Heart left ventricle (tissue), 16 donors: ENCODE measurements around the gene CYP26C1. TPM values are rescaled to one million over a fixed set of nuclear protein-coding genes. Genes with fewer than 3 reads are reported as not detected.

Experiments
- ATAC-seq, 4 donors: fragments of 200-7000 bp; cut with Tn5 transposase; one replicate each; pipeline ENCODE4 v1.9.1; 2020 to 2022; ENCODE audit warnings: moderate library complexity in 4 of 4, mild to moderate bottlenecking in 3 of 4, moderate number of reproducible peaks in 1 of 4
- DNase-seq, 5 donors: peaks; one replicate each; pipeline ENCODE4 v3.0.0-alpha.2; 2020
- H3K27ac ChIP-seq, 12 donors: fragments of 200-600 bp; sonication (generic) in 4 of 12; one replicate each; pipeline versions ENCODE4 v1.5.0 to v1.8.0; 2016 to 2022; ENCODE audit warnings: mild to moderate bottlenecking in 2 of 12
- H3K27me3 ChIP-seq, 9 donors: fragments of 200-600 bp; sonication (generic) in 2 of 9; one replicate each; pipeline versions ENCODE4 v1.5.1 to v1.8.0; 2016 to 2022; ENCODE audit warnings: mild to moderate bottlenecking in 3 of 9
- H3K36me3 ChIP-seq, 9 donors: fragments of 200-600 bp; sonication (generic) in 2 of 9; one replicate each; pipeline versions ENCODE4 v1.5.0 to v1.8.0; 2018 to 2022; ENCODE audit warnings: mild to moderate bottlenecking in 2 of 9
- H3K4me1 ChIP-seq, 12 donors: fragments of 200-600 bp; sonication (generic) in 4 of 12; one replicate each; pipeline versions ENCODE4 v1.5.0 to v1.8.0; 2016 to 2022; ENCODE audit warnings: mild to moderate bottlenecking in 3 of 12
- H3K4me3 ChIP-seq, 12 donors: fragments of 200-600 bp; sonication (generic) in 4 of 12; one replicate each; pipeline versions ENCODE4 v1.5.0 to v1.8.0; 2017 to 2022; ENCODE audit warnings: mild to moderate bottlenecking in 9 of 12, moderate library complexity in 4 of 12
- H3K9me3 ChIP-seq, 12 donors: fragments of 200-600 bp; sonication (generic) in 4 of 12; one replicate each; pipeline versions ENCODE4 v1.5.0 to v1.8.0; 2016 to 2022; ENCODE audit warnings: mild to moderate bottlenecking in 1 of 12
- CTCF ChIP-seq, 12 donors: fragments of 200-600 bp; sonication (generic) in 4 of 12; IDR thresholded peaks; one replicate each; pipeline versions ENCODE4 v1.5.0 to v1.8.0; 2018 to 2022; ENCODE audit warnings: antibody characterized with exemption in 12 of 12, mild to moderate bottlenecking in 5 of 12
- POLR2A ChIP-seq, 2 donors: fragments of 450-650 bp; IDR thresholded peaks; one replicate each; pipeline ENCODE4 v1.6.1; 2017; ENCODE audit warnings: antibody characterized with exemption in 2 of 2, mild to moderate bottlenecking in 2 of 2, moderate library complexity in 2 of 2
- WGBS, 4 donors: extraction: QIAGEN DNeasy Blood & Tissue Kit in 2 of 4; methylation state at CpG; one replicate each; pipeline versions ENCODE4 v1.1.5 to v1.1.7; 2013 to 2018; 5-methylcytosine and 5-hydroxymethylcytosine counted together
- intact Hi-C, 10 donors: fragments of 100-400 bp; cut with DNase I; formaldehyde crosslinking; loops; one replicate each; pipeline versions ENCODE4 v1.11.1 to v1.14.2; 2022
- polyA plus RNA-seq, 2 donors: library from polyadenylated mRNA; stranded (reverse); fragments of 200-250 nt; gene quantifications; one replicate each; pipeline ENCODE4 v1.2.3, GENCODE V29; 2013
- total RNA-seq, 9 donors: library from RNA; depleted of rRNA in 2 of 9; stranded (reverse); fragments of >200 nt in 2 of 9; fragmentation: NEBNext Ultra II Directional in 3 of 9; extraction: Animal tissue kit (Norgen Biotek cat#: 25700) in 3 of 9; gene quantifications; one replicate each; pipeline versions ENCODE4 v1.1.0 to v1.2.4, GENCODE V29; 2016 to 2023
- donor health status: ischemic (EF 13 %, LVEDD 7.1; RV severe dilation, severe dysfunction).
- donor health status: healthy with polysubstance abuse.
- donor health status: DM: no; HTN: yes; CAD: no.
- donor health status: DM: no; HTN: no; CAD: no.
- donor health status: ischemic (EF 25% LVEDD 6.9; RV normal size, moderate dysfunction).
- donor health status: ischemic (EF 25% LVEDD 5.7; RV mildly dilated, moderate dysfunction).
- donor health status: healthy.
- donor health status: DM: yes; HTN: yes; CAD: no.
- donor health status: ischemic (EF 35%, LVEDD 5.7; RV mildly dilated, moderate dysfunction).
- donor health status: nonischemic (EF 11% LVEDD 7.7; RV severe dilation, severe dysfunction).
- donor health status: DM: yes; HTN: yes; CAD: no.
- donor health status: PGD.
- donor health status: ischemic (EF 29% LVEDD 5.4; RV normal size, mild dysfunction).
- donor health status: nonischemic (EF 23%, LVEDD 6.1; RV moderate dilation, normal function).

CYP26C1 gene
- total and polyA plus RNA-seq, 11 donors = 0.07 TPM; not detected in 10

- 55 to 57% (median 56%) methylated on average over 15 to 22 of the region's 22 CpGs for WGBS, 4 donors
- H3K27me3 ChIP-seq = peaks cover 0 to 54% (median 25%) of the 10 kb centered on the region in 9 donors
- no peaks in the 10 kb centered on the region for H3K9me3 ChIP-seq
- ATAC-seq = peak in 3 of 4 donors; percentile 58 to 70 (median 69)
- TF ChIP-seq POLR2A (IDR thresholded peaks at IDR 0.05) = no peak
- peak; percentile 72 to 85 (median 79) for TF ChIP-seq CTCF (IDR thresholded peaks at IDR 0.05)
- no peak overlapping the region for H3K27ac ChIP-seq
- no peaks in the 10 kb centered on the region for H3K36me3 ChIP-seq
- peak in 2 of 5 donors; percentile 49 to 54 for DNase-seq
- intact Hi-C loops = loop anchor here in 9 of 10 donors (1.0 to 10.0 kb wide), 8 partner anchors 204 to 274 kb away; no protein-coding TSS in a partner anchor
- no peak overlapping the region for H3K4me3 ChIP-seq
- H3K4me1 ChIP-seq = peaks cover 0 to 7% (median 0%) of the 10 kb centered on the region in 12 donors
These were observed 19.9 kb downstream of the CYP26C1 start for GRCh38 chr10:93080350-93081046.

GRCh38 chr10:93081318-93081717, 20.7 kb downstream of the CYP26C1 start:
- H3K4me3 ChIP-seq = no peak overlapping the region
- H3K27me3 ChIP-seq = peaks cover 0 to 46% (median 18%) of the 10 kb centered on the region in 9 donors
- intact Hi-C loops = loop anchor here in 9 of 10 donors (2.0 to 10.0 kb wide), 7 partner anchors 203 to 273 kb away; no protein-coding TSS in a partner anchor
- H3K4me1 ChIP-seq = peaks cover 0 to 7% (median 0%) of the 10 kb centered on the region in 12 donors
- ATAC-seq (no peak), DNase-seq (no peak)
- 43 to 75% (median 54%) methylated on average over 2 to 3 of the region's 3 CpGs for WGBS, 4 donors
- TF ChIP-seq CTCF (IDR thresholded peaks at IDR 0.05) = no peak
- TF ChIP-seq POLR2A (IDR thresholded peaks at IDR 0.05) = no peak
- H3K27ac ChIP-seq = no peak overlapping the region
- no peaks in the 10 kb centered on the region for H3K9me3 ChIP-seq
- no peaks in the 10 kb centered on the region for H3K36me3 ChIP-seq

DNA sequence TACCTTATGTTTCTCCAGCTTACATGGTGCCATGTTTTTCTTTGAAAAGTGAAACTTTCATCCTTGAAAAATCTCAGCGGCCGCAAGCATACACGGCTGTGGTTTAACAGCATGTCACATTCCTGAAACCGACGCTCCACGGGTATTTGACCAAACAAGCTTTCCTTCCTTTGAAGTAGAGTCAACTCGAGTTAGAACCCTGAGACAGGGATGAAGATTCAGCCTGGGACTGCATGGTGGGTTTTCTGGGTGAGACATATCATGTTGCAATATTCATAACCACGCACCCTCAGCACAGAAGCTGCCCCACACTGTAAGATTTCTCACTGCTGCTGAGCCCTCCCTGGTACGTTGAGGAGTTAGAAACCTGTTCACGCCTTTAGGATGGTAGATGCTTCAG, 21.2 kb downstream of the CYP26C1 start:
- Histone ChIP-seq H3K4me1 (peaks cover 0 to 7% (median 0%) of the 10 kb centered on the region in 12 donors), H3K36me3 (no peaks in the 10 kb centered on the region), H3K4me3 (no peak overlapping the region), H3K27ac (no peak overlapping the region), H3K9me3 (no peaks in the 10 kb centered on the region), H3K27me3 (peaks cover 0 to 41% (median 18%) of the 10 kb centered on the region in 9 donors)
- intact Hi-C loops = loop anchor here in 9 of 10 donors (2.0 to 10.0 kb wide), 7 partner anchors 203 to 273 kb away; no protein-coding TSS in a partner anchor
- ATAC-seq = no peak
- WGBS, 4 donors = 63 to 72% (median 68%) methylated on average over 10 of the region's 10 CpGs
- no peak for TF ChIP-seq POLR2A (IDR thresholded peaks at IDR 0.05)
- no peak for TF ChIP-seq CTCF (IDR thresholded peaks at IDR 0.05)
- no peak for DNase-seq

- Histone ChIP-seq H3K36me3 (no peaks in the 10 kb centered on the region), H3K9me3 (no peaks in the 10 kb centered on the region), H3K4me3 (no peak overlapping the region), H3K27me3 (peaks cover 0 to 26% (median 18%) of the 10 kb centered on the region in 9 donors), H3K27ac (no peak overlapping the region), H3K4me1 (peaks cover 0 to 7% (median 0%) of the 10 kb centered on the region in 12 donors)
- WGBS, 4 donors = 85 to 90% (median 86%) methylated on average over 7 of the region's 7 CpGs
- TF ChIP-seq CTCF (IDR thresholded peaks at IDR 0.05) (no peak), POLR2A (IDR thresholded peaks at IDR 0.05) (no peak)
- intact Hi-C loops = loop anchor here in 7 of 10 donors (5.0 to 10.0 kb wide), 4 partner anchors 201 to 271 kb away; no protein-coding TSS in a partner anchor
- no peak for ATAC-seq
- DNase-seq = no peak
These were observed 23.3 kb downstream of the CYP26C1 start for GRCh38 chr10:93083743-93084539.
